HG03442 (cell line): ENCODE data around the gene SYTL1.

ENCODE experiments used
- ATAC-seq: cut with Tn5 transposase; IDR thresholded peaks from one replicate; pipeline ENCODE4 v1.9.1; 2021; ENCODE audit warnings: mild to moderate bottlenecking, moderate library complexity; ENCODE audit not compliant: unreplicated experiment

The SYTL1 gene

GRCh38 chr1:27346357-27346756 is 4.5 kb downstream of the SYTL1 start:
- no peak for ATAC-seq

DNA sequence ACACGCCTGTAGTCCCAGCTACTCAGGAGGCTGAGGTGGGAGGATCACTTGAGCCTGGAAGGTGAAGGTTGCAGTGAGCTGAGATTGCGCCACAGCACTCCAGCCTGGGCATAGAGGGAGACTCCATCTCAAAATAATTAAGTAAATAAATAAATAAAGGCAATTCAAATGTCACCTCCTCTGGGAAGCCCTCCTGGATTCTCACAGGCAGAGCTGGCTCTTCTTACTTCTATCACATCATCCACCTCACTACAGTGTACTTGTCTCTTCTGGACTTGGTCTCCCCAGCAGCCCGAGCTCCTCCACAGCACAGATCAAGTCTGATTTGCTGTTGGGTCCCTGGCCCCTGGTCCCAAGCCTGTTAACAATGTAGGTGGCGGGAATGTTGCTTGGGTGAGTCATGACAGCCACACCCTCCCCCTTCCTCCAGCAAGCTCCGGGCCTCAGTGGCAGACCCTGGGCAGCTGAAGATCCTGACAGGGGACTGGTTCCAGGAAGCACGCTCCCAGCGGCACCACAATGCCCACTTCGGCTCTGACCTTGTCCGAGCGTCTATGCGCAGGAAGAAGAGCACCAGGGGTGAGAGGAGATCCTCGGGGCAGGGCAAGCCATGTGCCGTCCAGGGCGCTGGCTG is 5.3 kb downstream of the SYTL1 start:
- ATAC-seq, result no peak

DNA sequence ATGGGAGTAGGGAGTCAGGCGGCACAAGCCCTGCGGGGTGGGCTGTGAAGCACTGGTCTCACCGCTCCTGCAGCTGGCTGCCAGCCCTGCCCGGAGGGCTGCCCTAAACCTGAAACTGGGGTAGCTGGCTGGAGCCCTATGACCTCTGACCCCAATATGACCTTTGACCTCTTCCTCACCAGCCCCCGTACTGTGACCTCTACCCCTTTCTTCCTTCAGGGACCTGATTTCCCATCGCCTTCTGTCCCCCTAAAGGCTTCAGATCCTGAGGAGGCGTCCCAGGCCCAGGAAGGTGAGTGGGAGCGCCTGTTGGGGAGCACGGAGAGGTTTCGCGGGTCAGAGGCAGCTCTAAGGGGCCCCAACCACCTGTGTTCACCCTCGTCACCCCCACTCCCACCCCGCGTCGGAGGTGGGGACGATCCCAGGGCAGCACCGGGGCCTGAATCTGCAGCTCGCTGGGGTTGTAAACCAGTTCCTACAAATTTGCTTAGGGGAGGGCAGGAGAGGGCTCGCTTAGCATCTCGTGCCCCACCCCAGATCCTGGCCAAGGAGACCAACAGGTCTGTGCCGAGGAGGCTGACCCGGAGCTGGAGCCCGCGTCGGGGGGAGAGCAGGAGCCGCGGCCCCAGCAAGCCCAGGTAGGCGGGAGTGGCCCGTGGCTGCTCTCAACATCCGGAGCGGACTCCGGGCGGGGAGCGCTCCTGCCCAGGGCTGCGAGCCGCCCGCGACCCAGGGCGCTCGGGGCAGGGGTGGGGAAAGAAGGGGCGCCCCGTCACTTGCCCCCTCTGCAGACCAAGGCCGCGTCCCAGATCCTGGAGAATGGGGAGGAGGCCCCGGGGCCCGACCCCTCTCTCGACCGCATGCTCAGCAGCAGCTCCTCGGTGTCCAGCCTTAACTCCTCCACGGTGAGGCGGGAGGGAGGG is 7.3 kb downstream of the SYTL1 start:
- no peak for ATAC-seq

DNA sequence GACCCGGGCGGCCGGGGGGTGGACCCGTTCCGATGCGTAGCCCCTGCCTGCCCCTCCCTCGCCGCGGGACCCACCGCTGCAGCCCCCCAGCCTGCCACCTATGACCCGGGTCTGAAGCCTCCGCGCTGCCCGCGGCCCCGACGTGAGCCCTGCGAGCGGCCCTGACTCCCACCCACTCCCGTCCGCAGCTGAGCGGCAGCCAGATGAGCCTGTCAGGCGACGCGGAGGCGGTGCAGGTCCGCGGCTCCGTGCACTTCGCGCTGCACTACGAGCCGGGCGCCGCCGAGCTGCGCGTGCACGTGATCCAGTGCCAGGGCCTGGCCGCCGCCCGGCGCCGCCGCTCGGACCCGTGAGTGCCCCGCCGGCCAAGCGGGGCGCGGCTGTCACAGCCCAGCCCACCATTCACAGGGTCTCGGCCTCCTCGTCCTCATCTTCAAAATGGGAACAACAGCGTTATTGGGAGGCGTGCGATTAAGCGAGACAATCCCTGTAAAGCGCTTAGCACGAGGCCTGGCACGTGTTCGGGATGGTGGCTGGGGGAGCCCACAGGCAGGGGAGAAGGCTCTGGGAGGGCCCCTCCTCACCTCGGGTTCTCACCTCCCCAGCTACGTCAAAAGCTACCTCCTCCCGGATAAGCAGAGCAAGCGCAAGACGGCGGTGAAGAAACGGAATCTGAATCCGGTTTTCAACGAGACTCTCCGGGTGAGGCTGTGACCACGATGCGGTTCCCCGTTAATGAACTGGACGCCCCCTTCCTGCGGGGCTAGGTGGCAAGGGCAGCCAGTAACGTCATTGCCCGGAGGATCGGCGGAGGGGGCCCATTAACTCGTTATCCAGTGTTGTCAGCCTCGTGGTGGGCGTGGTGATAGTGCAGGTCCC is 8.2 kb downstream of the SYTL1 start:
- no peak for ATAC-seq

DNA sequence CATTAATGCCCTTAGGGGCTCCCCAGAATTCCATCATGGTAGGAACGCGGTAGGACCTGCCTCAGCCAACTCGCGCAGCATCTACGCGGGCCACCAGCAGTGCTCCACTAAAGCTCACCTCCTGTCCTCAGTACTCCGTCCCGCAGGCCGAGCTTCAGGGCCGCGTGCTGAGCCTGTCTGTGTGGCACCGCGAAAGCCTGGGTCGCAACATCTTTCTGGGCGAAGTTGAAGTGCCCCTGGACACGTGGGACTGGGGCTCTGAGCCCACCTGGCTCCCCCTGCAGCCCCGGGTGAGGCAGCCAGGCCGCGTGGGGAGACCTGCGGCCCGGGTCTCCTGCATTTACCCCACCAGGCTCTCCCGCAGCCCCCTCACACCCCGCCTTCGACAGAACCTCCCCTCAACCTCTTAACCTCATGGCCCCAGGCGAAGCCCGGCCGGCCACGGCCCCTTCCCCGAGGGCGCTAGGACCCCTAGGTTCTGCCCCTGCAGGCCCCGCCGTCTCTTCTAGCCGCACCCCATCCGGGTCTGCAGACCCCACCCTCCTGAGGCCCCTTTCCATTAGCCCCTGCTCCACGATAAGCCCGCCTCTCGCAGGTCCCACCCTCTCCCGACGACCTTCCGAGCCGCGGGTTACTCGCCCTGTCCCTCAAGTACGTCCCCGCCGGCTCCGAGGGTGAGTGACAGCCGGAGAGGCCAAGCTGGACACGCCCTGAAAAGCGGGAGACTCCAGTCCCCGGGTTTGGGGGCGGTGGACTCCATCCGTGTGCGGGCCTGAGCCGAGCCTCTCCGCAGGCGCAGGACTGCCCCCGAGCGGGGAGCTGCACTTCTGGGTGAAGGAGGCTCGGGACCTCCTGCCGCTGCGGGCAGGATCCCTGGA is 9.1 kb downstream of the SYTL1 start:
- no peak for ATAC-seq

- ATAC-seq, result no peak
These were observed 9.8 kb downstream of the SYTL1 start for GRCh38 chr1:27351541-27352107.

DNA sequence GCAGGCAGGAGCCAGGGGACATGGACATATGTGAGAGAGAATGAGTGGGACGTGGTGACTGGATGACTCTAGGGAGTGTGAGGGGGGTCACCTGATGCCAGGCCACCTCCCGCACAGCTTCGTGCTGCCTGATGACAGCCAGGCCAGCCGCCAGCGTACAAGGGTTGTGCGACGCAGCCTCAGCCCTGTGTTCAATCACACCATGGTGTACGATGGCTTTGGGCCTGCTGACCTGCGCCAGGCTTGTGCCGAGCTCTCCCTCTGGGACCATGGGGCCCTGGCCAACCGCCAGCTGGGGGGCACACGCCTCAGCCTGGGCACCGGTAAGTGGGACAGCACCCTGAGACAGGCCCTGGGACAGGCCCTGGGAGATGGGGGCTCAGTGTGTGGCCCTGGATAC is 11.3 kb downstream of the SYTL1 start:
- no peak for ATAC-seq

DNA sequence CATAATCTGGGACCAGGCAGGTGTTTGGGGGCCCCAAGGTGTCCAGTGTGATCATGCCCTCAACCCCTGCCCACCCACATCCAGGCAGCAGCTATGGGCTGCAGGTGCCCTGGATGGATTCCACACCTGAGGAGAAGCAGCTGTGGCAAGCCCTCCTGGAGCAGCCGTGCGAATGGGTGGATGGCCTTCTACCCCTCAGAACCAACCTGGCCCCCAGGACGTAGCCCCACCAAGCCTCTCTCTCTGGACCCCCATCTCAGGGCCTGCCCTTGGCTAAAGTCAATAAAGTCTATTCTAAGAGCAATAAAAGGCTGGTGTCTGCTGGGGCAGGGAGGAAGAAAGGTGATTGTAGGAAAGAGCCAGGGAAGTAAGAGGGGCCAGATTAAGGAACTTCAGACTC is 11.8 kb downstream of the SYTL1 start:
- no peak for ATAC-seq

GRCh38 chr1:27355683-27356082 is 13.9 kb downstream of the SYTL1 start:
- ATAC-seq, result no peak

GRCh38 chr1:27356277-27356618 is 14.4 kb downstream of the SYTL1 start:
- no peak for ATAC-seq

DNA sequence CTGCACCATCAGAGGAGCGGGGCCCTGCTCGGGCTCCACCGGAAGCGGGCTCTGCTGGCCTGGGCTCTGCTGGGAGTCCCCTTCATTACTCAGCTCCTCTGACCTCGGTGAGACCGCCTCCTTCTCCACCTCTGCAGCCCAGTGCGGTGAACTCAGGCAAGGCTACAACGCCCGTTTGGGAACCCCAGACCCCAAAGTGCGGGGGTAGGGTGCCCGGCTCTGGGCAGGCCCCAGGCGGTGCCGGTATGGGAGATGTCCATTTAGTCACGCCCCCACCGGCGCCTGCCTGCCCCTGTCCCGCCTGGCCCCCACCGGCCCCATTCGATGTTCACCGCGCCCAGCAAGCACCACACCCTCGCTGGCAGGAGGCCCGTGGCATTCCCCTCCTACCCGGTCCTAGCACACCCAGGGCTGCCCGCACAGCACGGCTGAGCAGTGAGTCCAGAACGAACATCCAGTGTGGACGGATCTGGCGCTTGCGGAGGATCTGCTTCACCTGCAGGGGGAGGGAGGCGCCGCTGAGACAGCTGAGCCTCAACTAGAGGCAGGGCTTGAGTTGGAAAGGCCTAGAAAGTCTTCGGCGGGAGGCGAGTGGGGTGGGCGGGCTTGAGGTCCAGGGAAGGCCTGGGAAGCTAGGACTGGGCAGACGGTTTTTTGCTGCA is 14.9 kb downstream of the SYTL1 start:
- ATAC-seq, result no peak

DNA sequence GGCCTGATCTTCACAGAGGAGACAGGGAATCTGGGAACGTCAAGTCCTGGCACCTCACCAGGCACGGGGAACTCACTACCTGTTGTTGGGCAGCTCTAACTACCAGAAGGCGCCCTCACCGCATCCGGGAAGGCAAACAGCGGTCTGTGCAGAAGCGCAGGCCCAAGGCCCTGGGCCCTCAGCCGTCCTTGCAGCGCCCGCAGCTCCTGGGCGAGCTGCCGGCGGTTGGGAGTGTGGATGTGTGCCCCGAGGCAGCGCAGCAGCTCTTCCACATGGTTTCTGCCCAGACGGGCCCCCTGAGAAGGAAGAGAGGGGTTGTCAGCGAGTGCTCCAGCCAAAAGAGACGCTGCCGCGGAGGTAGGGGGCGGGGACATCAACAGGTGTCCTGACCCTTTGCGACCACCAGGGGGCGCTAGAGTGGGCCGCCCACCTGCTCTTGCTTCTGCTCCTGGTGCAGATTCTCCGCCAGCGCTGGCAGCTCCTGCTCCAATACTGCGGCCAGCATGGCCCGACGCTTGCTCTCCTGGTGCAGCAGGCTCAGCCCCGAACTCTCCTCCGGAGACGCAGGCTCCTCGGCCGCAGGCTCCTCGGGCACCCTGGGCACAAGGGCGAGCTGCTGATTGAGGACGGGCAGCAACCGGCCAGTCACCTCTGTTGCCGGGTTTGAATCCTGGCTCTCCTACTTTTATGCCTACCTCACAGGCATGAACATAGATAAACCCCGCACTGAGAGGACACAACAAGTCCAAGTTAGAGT is 15.6 kb downstream of the SYTL1 start:
- ATAC-seq, result no peak

- no peak for ATAC-seq
These were observed 16.5 kb downstream of the SYTL1 start for GRCh38 chr1:27358038-27358927.

- ATAC-seq, result no peak
These were observed 17.1 kb downstream of the SYTL1 start for GRCh38 chr1:27358928-27359313.

- ATAC-seq, result no peak
These were observed 18.0 kb downstream of the SYTL1 start for GRCh38 chr1:27359822-27360158.

GRCh38 chr1:27360159-27361043 is 18.6 kb downstream of the SYTL1 start:
- ATAC-seq, result no peak

- ATAC-seq, result no peak
These were observed 19.2 kb downstream of the SYTL1 start for GRCh38 chr1:27361044-27361402.
